ENCODE results near the gene KATNAL2.
"Not testable (repeated sequence)": the region's sequence is repeated elsewhere in the genome, so short reads cannot be mapped to it uniquely, and the experiment has no call there.

GRCh38 chr18:46969551-46969950 lies 52.1 kb downstream of the KATNAL2 start:
- TF ChIP-seq CTCF (IDR thresholded peaks at IDR 0.05); POLR2AphosphoS5 (IDR thresholded peaks at IDR 0.05; ENCODE audit: insufficient read depth in 1 of 2, low read depth in 1 of 2); POLR2A (IDR thresholded peaks at IDR 0.05): not testable (repeated sequence)
